ENCODE results near the gene LMO4. TPM values are rescaled to one million over a fixed set of nuclear protein-coding genes. Genes with fewer than 3 reads are reported as not detected.

The LMO4 gene
- total RNA-seq, 2 donors from 2014 or later, result 42.9 to 73.6 TPM

DNA sequence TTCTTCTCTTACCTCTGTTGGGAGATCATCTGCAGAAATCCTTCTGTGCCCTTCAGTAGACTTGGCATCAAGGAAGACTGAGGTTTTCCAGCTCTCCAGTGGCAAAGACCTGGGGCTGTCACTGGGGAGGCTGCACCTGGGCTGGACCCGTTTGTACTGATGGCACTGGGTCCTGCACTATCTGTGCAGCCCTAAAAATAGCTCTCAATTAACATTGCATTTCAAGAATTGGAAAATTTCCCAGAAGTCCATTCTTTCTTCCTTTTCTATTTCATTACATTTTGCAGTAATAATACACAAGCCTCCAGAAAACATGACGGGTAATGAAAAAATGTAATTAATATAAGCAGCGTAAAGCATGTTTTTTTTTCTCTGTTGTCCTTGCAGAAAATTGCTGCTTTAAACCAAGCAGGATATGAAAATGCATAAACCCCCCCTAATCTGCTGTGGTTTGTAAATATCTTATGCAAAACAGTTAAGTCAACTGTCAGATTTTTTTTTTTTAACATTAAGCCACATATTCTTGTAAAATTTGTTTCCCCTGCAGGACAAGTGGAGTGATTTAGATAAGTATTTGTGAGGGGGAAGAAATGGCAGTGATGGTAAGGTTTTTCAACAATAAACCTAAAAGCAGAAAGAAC lies 64.9 kb downstream of the LMO4 start:
- DNase-seq (ENCODE audit: low spot score) (no peak), ATAC-seq (no peak)
- Mint-ChIP-seq H3K27me3 (no peaks in the 10 kb centered on the region), H3K4me3 (no peak overlapping the region), H3K9me3 (no peaks in the 10 kb centered on the region), H3K36me3 (no peaks in the 10 kb centered on the region), H3K27ac (no peak overlapping the region), H3K4me1 (ENCODE audit: low read depth in 2 of 2) (no peaks in the 10 kb centered on the region)

DNA sequence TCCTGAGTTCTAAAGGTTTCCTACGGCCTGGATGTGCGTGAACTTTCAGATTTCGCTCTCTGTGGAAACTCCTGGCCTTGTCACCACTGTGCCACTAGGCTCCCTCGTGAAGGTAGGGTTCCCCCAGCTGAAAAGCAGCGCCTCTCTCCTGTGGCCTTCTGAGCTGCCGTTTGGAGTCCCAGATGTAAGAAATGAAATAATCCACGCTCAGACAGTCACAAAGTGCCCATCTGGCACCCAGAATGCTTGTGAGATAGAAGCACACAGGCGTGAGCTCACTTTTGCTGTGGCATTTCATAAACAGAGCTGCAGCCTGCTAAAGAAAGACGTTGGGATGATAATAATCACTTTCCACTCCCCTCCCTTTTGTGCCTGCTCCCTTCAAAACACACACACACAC lies 65.8 kb downstream of the LMO4 start:
- H3K9me3 Mint-ChIP-seq, result no peaks in the 10 kb centered on the region
- no peak overlapping the region for H3K4me3 Mint-ChIP-seq
- H3K4me1 Mint-ChIP-seq (ENCODE audit: low read depth in 2 of 2), result no peaks in the 10 kb centered on the region
- no peak for ATAC-seq
- no peak for DNase-seq (ENCODE audit: low spot score)
- H3K27me3 Mint-ChIP-seq, result no peaks in the 10 kb centered on the region
- no peaks in the 10 kb centered on the region for H3K36me3 Mint-ChIP-seq
- no peak overlapping the region for H3K27ac Mint-ChIP-seq

DNA sequence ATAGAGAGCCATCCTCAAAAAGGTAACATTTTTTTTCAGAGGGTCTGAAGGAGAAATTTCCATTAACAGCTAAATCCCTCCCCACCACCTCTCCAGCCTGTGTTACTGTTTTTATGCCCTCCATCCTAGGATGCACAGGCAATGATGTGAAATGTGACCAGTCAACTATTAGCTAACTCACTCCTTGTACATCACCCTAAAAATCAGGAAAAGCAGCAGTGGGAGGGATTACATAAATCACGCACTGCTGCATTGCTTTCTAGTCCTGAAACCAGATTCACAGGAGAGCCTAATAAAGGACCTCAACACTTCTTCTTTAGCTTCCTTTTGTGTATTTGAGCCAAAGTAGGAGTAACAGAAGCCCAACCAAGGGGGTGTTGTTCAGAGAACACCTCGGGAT lies 66.3 kb downstream of the LMO4 start:
- no peak for DNase-seq (ENCODE audit: low spot score)
- Mint-ChIP-seq H3K4me3 (no peak overlapping the region), H3K27ac (no peak overlapping the region), H3K9me3 (no peaks in the 10 kb centered on the region), H3K27me3 (no peaks in the 10 kb centered on the region), H3K36me3 (no peaks in the 10 kb centered on the region), H3K4me1 (ENCODE audit: low read depth in 2 of 2) (no peaks in the 10 kb centered on the region)
- ATAC-seq, result no peak
